ENCODE results near the gene CDH22.

CDH22 gene

GRCh38 chr20:46323557-46323956 is 15.3 kb upstream of the CDH22 start:
- no peak for DNase-seq

GRCh38 chr20:46322641-46323040 is 14.3 kb upstream of the CDH22 start:
- DNase-seq, result no peak

- no peak for DNase-seq
Observed at GRCh38 chr20:46317685-46318177, 9.4 kb upstream of the CDH22 start.

- DNase-seq, result no peak
Observed at GRCh38 chr20:46316984-46317684, 8.8 kb upstream of the CDH22 start.

GRCh38 chr20:46315311-46315710 is 7.0 kb upstream of the CDH22 start:
- DNase-seq, result no peak

GRCh38 chr20:46312945-46313861 is 4.9 kb upstream of the CDH22 start:
- DNase-seq, result no peak

GRCh38 chr20:46312075-46312944 is 4.0 kb upstream of the CDH22 start:
- DNase-seq, result no peak

GRCh38 chr20:46311719-46312074 is 3.4 kb upstream of the CDH22 start:
- DNase-seq, result no peak

GRCh38 chr20:46311039-46311650 is 2.8 kb upstream of the CDH22 start:
- no peak for DNase-seq

- no peak for DNase-seq
Observed at GRCh38 chr20:46309945-46310344, 1.6 kb upstream of the CDH22 start.

GRCh38 chr20:46307999-46308257 is 370 bp downstream of the CDH22 start:
- DNase-seq, result no peak

- DNase-seq, result peak; percentile 23
Observed at GRCh38 chr20:46307139-46307998, 929 bp downstream of the CDH22 start.

GRCh38 chr20:46306743-46307138 is 1.6 kb downstream of the CDH22 start:
- DNase-seq, result no peak

- DNase-seq, result no peak
Observed at GRCh38 chr20:46305973-46306360, 2.3 kb downstream of the CDH22 start.

- no peak for DNase-seq
Observed at GRCh38 chr20:46305331-46305972, 2.8 kb downstream of the CDH22 start.

- no peak for DNase-seq
Observed at GRCh38 chr20:46304852-46305251, 3.4 kb downstream of the CDH22 start.

GRCh38 chr20:46304361-46304760 is 3.9 kb downstream of the CDH22 start:
- peak; percentile 6 for DNase-seq

GRCh38 chr20:46303176-46303956 is 4.9 kb downstream of the CDH22 start:
- no peak for DNase-seq

- no peak for DNase-seq
Observed at GRCh38 chr20:46302106-46302505, 6.2 kb downstream of the CDH22 start.

- no peak for DNase-seq
Observed at GRCh38 chr20:46300281-46300680, 8.0 kb downstream of the CDH22 start.
